ENCODE data around the gene TULP4. TPM values are rescaled to one million over a fixed set of nuclear protein-coding genes. Genes with fewer than 3 reads are reported as not detected.

Gene TULP4
- total and polyA plus RNA-seq, 8 donors = 18.6 to 86.8 (median 21.7) TPM

DNA sequence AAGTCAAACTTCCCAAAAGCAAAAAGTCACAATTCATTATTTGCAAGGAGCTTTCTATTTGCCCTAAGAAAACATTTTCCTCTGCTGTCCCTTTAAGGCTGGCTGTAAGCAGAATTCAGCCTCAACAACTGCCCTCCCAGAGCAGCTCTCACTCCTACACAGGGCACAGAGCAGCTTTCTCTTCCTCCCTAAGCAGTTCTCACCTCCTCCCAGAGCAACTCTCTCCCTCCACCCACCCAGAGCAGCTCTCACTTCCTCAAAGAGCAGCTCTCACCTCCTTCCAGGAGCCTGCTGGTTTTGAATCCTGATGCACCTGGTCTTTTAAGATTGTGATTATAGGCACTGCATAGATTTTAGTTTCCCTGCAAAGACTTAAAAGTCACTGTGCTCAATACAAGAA, 127.0 kb downstream of the TULP4 start:
- H3K27ac ChIP-seq = no peak overlapping the region
- H3K4me3 ChIP-seq = no peak overlapping the region
- H3K36me3 ChIP-seq = peaks cover 0 to 9% of the 10 kb centered on the region in 2 donors
- peak; percentile 61 for ATAC-seq
- no peaks in the 10 kb centered on the region for H3K27me3 ChIP-seq
- no peak for DNase-seq
- intact Hi-C loops (cut with DNase I) = no loop called here
- H3K4me1 ChIP-seq = no peaks in the 10 kb centered on the region
- TF ChIP-seq, protein P1, sequence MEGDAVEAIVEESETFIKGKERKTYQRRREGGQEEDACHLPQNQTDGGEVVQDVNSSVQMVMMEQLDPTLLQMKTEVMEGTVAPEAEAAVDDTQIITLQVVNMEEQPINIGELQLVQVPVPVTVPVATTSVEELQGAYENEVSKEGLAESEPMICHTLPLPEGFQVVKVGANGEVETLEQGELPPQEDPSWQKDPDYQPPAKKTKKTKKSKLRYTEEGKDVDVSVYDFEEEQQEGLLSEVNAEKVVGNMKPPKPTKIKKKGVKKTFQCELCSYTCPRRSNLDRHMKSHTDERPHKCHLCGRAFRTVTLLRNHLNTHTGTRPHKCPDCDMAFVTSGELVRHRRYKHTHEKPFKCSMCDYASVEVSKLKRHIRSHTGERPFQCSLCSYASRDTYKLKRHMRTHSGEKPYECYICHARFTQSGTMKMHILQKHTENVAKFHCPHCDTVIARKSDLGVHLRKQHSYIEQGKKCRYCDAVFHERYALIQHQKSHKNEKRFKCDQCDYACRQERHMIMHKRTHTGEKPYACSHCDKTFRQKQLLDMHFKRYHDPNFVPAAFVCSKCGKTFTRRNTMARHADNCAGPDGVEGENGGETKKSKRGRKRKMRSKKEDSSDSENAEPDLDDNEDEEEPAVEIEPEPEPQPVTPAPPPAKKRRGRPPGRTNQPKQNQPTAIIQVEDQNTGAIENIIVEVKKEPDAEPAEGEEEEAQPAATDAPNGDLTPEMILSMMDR (IDR thresholded peaks at IDR 0.05) = no peak
- no peaks in the 10 kb centered on the region for H3K9me3 ChIP-seq

GRCh38 chr6:158441716-158442215, 129.5 kb downstream of the TULP4 start:
- H3K4me1 ChIP-seq = no peaks in the 10 kb centered on the region
- no peak overlapping the region for H3K4me3 ChIP-seq
- H3K9me3 ChIP-seq = no peaks in the 10 kb centered on the region
- ATAC-seq (peak; percentile 39), DNase-seq (peak in 2 of 4 donors; percentile 39 to 69)
- no peaks in the 10 kb centered on the region for H3K36me3 ChIP-seq
- intact Hi-C loops (cut with DNase I) = no loop called here
- H3K27me3 ChIP-seq = no peaks in the 10 kb centered on the region
- TF ChIP-seq, protein P1 (IDR thresholded peaks at IDR 0.05) = no peak
- H3K27ac ChIP-seq = peak overlapping the region in 1 of 2 donors; percentile 33

- Histone ChIP-seq H3K9me3 (no peaks in the 10 kb centered on the region), H3K27ac (no peak overlapping the region), H3K27me3 (no peaks in the 10 kb centered on the region), H3K4me1 (no peaks in the 10 kb centered on the region), H3K36me3 (no peaks in the 10 kb centered on the region), H3K4me3 (no peak overlapping the region)
- TF ChIP-seq, protein P1 (IDR thresholded peaks at IDR 0.05) = no peak
- ATAC-seq = no peak
- no peak for DNase-seq
- intact Hi-C loops (cut with DNase I) = no loop called here
These were observed 130.0 kb downstream of the TULP4 start for GRCh38 chr6:158442306-158442705.

DNA sequence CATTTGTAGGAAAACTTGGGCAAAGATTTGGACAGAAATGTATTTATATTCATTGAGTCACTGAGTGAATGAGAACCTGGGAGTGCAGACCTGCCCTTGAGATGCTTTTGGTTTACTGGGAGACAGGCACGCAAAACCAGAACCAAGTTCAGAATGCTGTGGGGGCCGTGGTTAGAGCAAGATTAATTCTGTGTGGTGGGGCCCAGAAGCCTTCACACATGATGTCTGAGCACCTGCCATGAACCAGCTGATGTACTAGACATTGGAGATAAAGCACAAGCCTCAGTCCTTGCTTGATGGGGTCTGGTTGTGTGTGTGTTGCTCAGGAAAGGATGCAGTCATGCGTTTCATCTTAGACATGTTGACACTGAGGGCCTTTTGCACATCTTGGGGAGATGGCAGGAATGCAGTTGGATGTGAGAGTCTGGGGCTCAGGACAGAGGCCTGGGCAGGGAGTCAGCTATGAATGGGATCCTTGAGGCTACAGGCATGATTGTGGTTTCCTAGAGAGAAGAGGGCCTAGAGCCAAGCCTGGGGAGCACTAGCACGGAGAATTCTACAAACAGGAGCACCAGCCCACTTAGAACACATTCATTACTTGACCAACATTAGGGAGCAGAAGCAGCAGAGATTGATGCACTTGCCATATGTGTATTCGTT, 133.3 kb downstream of the TULP4 start:
- TF ChIP-seq, protein P1 (IDR thresholded peaks at IDR 0.05) = no peak
- no peak for ATAC-seq
- no peak overlapping the region for H3K27ac ChIP-seq
- peaks cover 0 to 8% of the 10 kb centered on the region in 2 donors for H3K36me3 ChIP-seq
- H3K27me3 ChIP-seq = no peaks in the 10 kb centered on the region
- H3K4me1 ChIP-seq = no peaks in the 10 kb centered on the region
- no peak for DNase-seq
- intact Hi-C loops (cut with DNase I) = no loop called here
- H3K4me3 ChIP-seq = no peak overlapping the region
- H3K9me3 ChIP-seq = no peaks in the 10 kb centered on the region

DNA sequence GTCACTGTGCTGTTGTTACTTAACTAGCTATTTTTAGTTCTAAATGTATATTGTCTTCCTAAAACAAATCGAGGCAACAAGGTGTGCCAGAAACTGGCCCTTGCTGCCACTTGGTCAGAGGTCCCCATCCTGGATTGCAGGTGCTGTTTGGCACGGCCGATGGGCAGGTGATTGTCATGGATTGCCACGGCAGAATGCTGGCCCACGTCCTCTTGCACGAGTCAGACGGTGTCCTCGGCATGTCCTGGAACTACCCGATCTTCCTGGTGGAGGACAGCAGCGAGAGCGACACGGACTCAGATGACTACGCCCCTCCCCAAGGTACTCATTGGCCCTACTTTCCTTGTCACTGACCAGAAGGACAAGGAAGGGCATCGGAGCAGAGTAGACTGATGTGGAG, 136.6 kb downstream of the TULP4 start:
- H3K9me3 ChIP-seq = no peaks in the 10 kb centered on the region
- TF ChIP-seq, protein P1 (IDR thresholded peaks at IDR 0.05) = no peak
- no peak overlapping the region for H3K4me3 ChIP-seq
- H3K27ac ChIP-seq = no peak overlapping the region
- peaks cover 0 to 27% of the 10 kb centered on the region in 2 donors for H3K36me3 ChIP-seq
- no peaks in the 10 kb centered on the region for H3K27me3 ChIP-seq
- DNase-seq (no peak), ATAC-seq (no peak)
- intact Hi-C loops (cut with DNase I) = no loop called here
- H3K4me1 ChIP-seq = no peaks in the 10 kb centered on the region
